ENCODE data around the gene ARID1B.
A peak's percentile ranks its signal among the peaks of the same experiment; 100 is the strongest.

Gene ARID1B

DNA sequence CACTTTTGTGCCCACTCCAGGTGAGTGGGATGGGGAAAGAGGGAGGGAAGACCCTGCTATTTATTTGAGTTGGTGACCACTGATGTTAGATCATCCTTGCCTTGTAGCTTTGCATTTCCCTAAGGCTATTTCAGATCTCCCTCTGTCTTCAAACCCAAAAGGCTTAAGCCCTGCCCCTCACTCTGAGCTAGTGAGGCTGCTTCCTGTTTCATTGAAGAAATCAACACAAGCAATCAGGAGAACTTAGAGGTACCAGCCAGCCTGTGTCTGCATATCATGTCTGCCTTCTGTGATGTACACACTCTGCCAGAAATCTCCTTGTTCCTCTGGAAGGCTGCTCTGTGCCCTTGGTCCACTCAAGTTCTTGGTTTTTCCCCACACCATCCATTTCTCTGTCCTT lies 135.3 kb downstream of the ARID1B start:
- Histone ChIP-seq H3K4me3 (ENCODE audit: low read depth, low read length) (no peak overlapping the region), H3K27ac (ENCODE audit: extremely low read depth, low read depth, low read length) (no peak overlapping the region), H3K36me3 (ENCODE audit: control insufficient read depth in 2 of 2, insufficient read depth in 1 of 2, low read length in 2 of 2) (no peaks in the 10 kb centered on the region), H3K9me3 (ENCODE audit: control insufficient read depth, insufficient read depth, low read depth, low read length) (no peaks in the 10 kb centered on the region), H3K4me1 (ENCODE audit: control insufficient read depth, insufficient read depth, low read length) (peaks cover 7% of the 10 kb centered on the region; the same call in 1 of the 2 replicates)
- ChIA-PET CTCF (no interaction called here), POLR2A (interaction anchor here (1.6 kb wide), 1 partner anchor 109 kb away, joined by 4 read pairs; no protein-coding TSS in a partner anchor)
- no peak for TF ChIP-seq ZNF624 (tag by site-specific recombination; IDR thresholded peaks at IDR 0.05)
- 0 out of 2 replicates have a peak, but pooled peaks have one; percentile 20 for TF ChIP-seq ZBTB17 (tag by site-specific recombination; IDR thresholded peaks at IDR 0.05)
- TF ChIP-seq ZNF776 (tag by site-specific recombination; IDR thresholded peaks at IDR 0.05; ENCODE audit: borderline replicate concordance): no peak
- peak; percentile 56 for TF ChIP-seq ZFHX2 (tag by site-specific recombination; conservative IDR thresholded peaks at IDR 0.05)

DNA sequence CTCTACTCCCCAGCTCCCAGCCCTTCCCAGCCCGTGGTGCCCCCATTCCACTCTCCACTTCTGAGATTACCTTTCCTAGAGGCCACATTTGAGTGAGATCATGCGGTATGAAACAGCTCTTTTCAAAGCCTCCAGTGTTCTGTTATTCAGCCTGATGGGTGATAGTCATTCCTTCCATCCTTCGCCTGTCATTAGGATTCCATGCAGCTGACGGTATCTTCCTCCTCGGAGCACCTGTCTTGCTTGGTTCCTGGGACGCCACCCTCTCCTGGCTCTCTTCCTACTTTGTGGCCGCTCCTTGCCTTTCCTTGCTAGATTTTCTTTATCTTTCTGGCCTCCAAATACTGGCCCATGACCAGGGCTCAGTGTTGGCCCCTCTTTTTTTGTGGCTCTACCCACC lies 137.0 kb downstream of the ARID1B start:
- H3K4me1 ChIP-seq (ENCODE audit: control insufficient read depth, insufficient read depth, low read length): peaks cover 2% of the 10 kb centered on the region; the same call in 1 of the 2 replicates
- H3K27ac ChIP-seq (ENCODE audit: extremely low read depth, low read depth, low read length): no peak overlapping the region
- no peaks in the 10 kb centered on the region for H3K36me3 ChIP-seq (ENCODE audit: control insufficient read depth in 2 of 2, insufficient read depth in 1 of 2, low read length in 2 of 2)
- POLR2A ChIA-PET: no interaction called here
- H3K4me3 ChIP-seq (ENCODE audit: low read depth, low read length): no peak overlapping the region
- TF ChIP-seq MEIS1 (CRISPR knock-in tag; IDR thresholded peaks at IDR 0.05; ENCODE audit: borderline replicate concordance) (no peak), ZNF23 (tag by site-specific recombination; IDR thresholded peaks at IDR 0.05; ENCODE audit: borderline replicate concordance) (no peak), ZFHX2 (tag by site-specific recombination; conservative IDR thresholded peaks at IDR 0.05) (no peak), OSR2 (tag by site-specific recombination; IDR thresholded peaks at IDR 0.05) (no peak), ZNF529 (tag by site-specific recombination; IDR thresholded peaks at IDR 0.05; ENCODE audit: insufficient replicate concordance) (no peak), GLIS2 (tag by site-specific recombination; IDR thresholded peaks at IDR 0.05) (no peak), ZNF777 (tag by site-specific recombination; IDR thresholded peaks at IDR 0.05; ENCODE audit: borderline replicate concordance) (no peak), WT1 (tag by site-specific recombination; IDR thresholded peaks at IDR 0.05) (no peak), KLF8 (tag by site-specific recombination; IDR thresholded peaks at IDR 0.05) (no peak), ZNF768 (tag by site-specific recombination; IDR thresholded peaks at IDR 0.05) (no peak), ZNF266 (tag by site-specific recombination; IDR thresholded peaks at IDR 0.05; ENCODE audit: low read depth) (no peak), FEZF1 (tag by site-specific recombination; IDR thresholded peaks at IDR 0.05) (no peak), ZNF24 (tag by site-specific recombination; IDR thresholded peaks at IDR 0.05) (no peak), ZNF501 (tag by site-specific recombination; IDR thresholded peaks at IDR 0.05) (no peak), IKZF3 (tag by site-specific recombination; IDR thresholded peaks at IDR 0.05) (no peak), ZNF2 (tag by site-specific recombination; IDR thresholded peaks at IDR 0.05) (no peak), HOXC10 (CRISPR knock-in tag; IDR thresholded peaks at IDR 0.05) (no peak)
- TF ChIP-seq, protein P1, sequence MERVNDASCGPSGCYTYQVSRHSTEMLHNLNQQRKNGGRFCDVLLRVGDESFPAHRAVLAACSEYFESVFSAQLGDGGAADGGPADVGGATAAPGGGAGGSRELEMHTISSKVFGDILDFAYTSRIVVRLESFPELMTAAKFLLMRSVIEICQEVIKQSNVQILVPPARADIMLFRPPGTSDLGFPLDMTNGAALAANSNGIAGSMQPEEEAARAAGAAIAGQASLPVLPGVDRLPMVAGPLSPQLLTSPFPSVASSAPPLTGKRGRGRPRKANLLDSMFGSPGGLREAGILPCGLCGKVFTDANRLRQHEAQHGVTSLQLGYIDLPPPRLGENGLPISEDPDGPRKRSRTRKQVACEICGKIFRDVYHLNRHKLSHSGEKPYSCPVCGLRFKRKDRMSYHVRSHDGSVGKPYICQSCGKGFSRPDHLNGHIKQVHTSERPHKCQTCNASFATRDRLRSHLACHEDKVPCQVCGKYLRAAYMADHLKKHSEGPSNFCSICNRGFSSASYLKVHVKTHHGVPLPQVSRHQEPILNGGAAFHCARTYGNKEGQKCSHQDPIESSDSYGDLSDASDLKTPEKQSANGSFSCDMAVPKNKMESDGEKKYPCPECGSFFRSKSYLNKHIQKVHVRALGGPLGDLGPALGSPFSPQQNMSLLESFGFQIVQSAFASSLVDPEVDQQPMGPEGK (tag by site-specific recombination; IDR thresholded peaks at IDR 0.05): no peak
- CTCF ChIA-PET: no interaction called here
- H3K9me3 ChIP-seq (ENCODE audit: control insufficient read depth, insufficient read depth, low read depth, low read length): no peaks in the 10 kb centered on the region

DNA sequence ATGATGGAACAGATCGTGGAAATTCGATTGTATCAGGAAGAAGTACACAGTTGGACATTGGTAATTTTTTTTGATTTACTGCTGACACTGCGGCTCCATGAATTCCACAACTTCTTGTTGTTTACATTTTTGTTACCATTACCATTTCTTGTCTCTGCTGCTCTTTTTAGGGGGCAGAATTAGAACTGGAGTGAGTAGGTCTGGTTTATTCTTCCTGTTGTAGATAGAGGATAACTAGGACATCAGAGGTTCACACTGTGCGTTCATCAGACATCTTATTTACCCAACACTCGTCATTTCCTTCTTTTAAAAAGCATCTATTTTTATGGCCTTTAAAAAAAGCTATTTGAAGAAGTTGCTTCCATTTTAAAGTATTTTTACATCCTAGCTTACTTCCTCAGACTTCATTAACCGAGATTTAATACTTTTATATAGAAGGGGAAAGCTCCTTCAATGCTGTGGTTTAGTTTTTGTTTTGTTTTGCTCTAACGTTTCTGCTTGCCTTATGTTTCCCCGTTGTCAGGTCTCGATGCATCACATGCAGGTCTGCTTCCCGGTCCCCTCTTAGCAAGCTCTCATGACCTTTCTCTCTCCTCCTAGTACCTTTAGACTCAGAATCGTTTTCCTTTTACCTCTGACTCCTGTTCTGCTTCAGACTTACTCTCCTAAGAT lies 139.1 kb downstream of the ARID1B start:
- Histone ChIP-seq H3K4me3 (ENCODE audit: low read depth, low read length) (no peak overlapping the region), H3K36me3 (ENCODE audit: control insufficient read depth in 2 of 2, insufficient read depth in 1 of 2, low read length in 2 of 2) (no peaks in the 10 kb centered on the region), H3K9me3 (ENCODE audit: control insufficient read depth, insufficient read depth, low read depth, low read length) (no peaks in the 10 kb centered on the region), H3K4me1 (ENCODE audit: control insufficient read depth, insufficient read depth, low read length) (peaks cover 2% of the 10 kb centered on the region; the same call in 1 of the 2 replicates), H3K27ac (ENCODE audit: extremely low read depth, low read depth, low read length) (no peak overlapping the region)
- ChIA-PET CTCF (interaction anchor here (0.6 to 0.8 kb wide), 4 partner anchors 19 to 58 kb away, joined by 3 to 4 read pairs (median 4); no protein-coding TSS in a partner anchor), POLR2A (no interaction called here)
- TF ChIP-seq TCF7L2 (IDR thresholded peaks at IDR 0.05; ENCODE audit: borderline replicate concordance, low read depth, low read length) (no peak), ZNF843 (tag by site-specific recombination; IDR thresholded peaks at IDR 0.05) (no peak), YY2 (tag by site-specific recombination; IDR thresholded peaks at IDR 0.05) (no peak), ZSCAN23 (tag by site-specific recombination; IDR thresholded peaks at IDR 0.05) (no peak), FEZF1 (tag by site-specific recombination; IDR thresholded peaks at IDR 0.05) (peak; percentile 39; the same call in 1 of the 2 replicates)

Data from HEK293 (cell line).